Kidney glomerular epithelial cell (primary cell): ENCODE results near the gene CCDC102A.
"Not testable (repeated sequence)": the region's sequence is repeated elsewhere in the genome, so short reads cannot be mapped to it uniquely, and the experiment has no call there.

Experiments
- DNase-seq: peaks from one replicate; lab custom pipeline; 2025; lab: John Stamatoyannopoulos, UW

The CCDC102A gene

GRCh38 chr16:57502048-57502775 is 34.2 kb downstream of the CCDC102A start:
- no peak for DNase-seq

- DNase-seq = no peak
These were observed 34.9 kb downstream of the CCDC102A start for GRCh38 chr16:57501492-57501891.

GRCh38 chr16:57500578-57501111 is 35.7 kb downstream of the CCDC102A start:
- DNase-seq = no peak

GRCh38 chr16:57499941-57500340 is 36.4 kb downstream of the CCDC102A start:
- DNase-seq = not testable (repeated sequence)

- DNase-seq = no peak
These were observed 38.3 kb downstream of the CCDC102A start for GRCh38 chr16:57498031-57498430.

- no peak for DNase-seq
These were observed 39.2 kb downstream of the CCDC102A start for GRCh38 chr16:57497121-57497520.

GRCh38 chr16:57493767-57494166 is 42.6 kb downstream of the CCDC102A start:
- no peak for DNase-seq

- DNase-seq = no peak
These were observed 47.1 kb downstream of the CCDC102A start for GRCh38 chr16:57489229-57489628.

GRCh38 chr16:57486858-57487834 is 49.2 kb downstream of the CCDC102A start:
- DNase-seq = no peak

- peak; percentile 59 for DNase-seq
These were observed 50.2 kb downstream of the CCDC102A start, which contains the start of gene DOK4 for GRCh38 chr16:57485916-57486857. TSS of gene DOK4 (minus strand) at chr16:57486493. CDS start at chr16:57479507, 6,986 bp downstream.

GRCh38 chr16:57485091-57485915 is 51.1 kb downstream of the CCDC102A start:
- no peak for DNase-seq

- DNase-seq = no peak
These were observed 51.8 kb downstream of the CCDC102A start for GRCh38 chr16:57484515-57485005.

- DNase-seq = no peak
These were observed 52.5 kb downstream of the CCDC102A start for GRCh38 chr16:57483725-57484514.

- no peak for DNase-seq
These were observed 53.4 kb downstream of the CCDC102A start for GRCh38 chr16:57482845-57483545.

GRCh38 chr16:57481421-57481820 is 55.0 kb downstream of the CCDC102A start:
- DNase-seq = no peak

GRCh38 chr16:57480754-57481230 is 55.6 kb downstream of the CCDC102A start:
- DNase-seq = no peak

GRCh38 chr16:57479976-57480753 is 56.2 kb downstream of the CCDC102A start:
- peak; percentile 74 for DNase-seq
